ENCODE data around the gene BPIFB1. TPM values are rescaled to one million over a fixed set of nuclear protein-coding genes. Genes with fewer than 3 reads are reported as not detected.

Gene BPIFB1
- polyA plus RNA-seq, 10 donors: not detected

- DNase-seq: peak in 2 of 3 donors; percentile 14 to 22
These were observed 8.9 kb downstream of the BPIFB1 start for GRCh38 chr20:33291830-33292355.

GRCh38 chr20:33296206-33296605 lies 13.2 kb downstream of the BPIFB1 start:
- no peak for DNase-seq

DNA sequence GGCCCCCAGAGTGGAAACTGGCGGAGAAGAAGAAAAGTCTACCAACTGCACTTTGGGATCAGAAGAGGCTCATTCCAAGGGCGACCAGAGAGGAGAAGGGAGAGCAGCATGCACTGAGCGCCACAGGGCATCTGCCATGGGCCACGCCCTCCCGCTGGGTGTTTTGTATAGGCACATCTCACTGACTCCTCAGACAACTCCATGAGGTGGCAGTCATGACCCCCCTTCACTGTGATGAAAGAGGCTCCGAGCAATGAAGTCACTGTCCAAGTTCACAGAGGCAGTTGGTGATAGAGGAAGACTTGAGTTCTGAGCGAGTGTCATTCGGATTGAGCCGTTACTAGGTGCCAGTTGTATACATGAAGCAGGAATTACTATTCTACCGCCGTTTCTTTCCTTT lies 15.4 kb downstream of the BPIFB1 start:
- no peak for DNase-seq

GRCh38 chr20:33299111-33299603 lies 16.1 kb downstream of the BPIFB1 start:
- DNase-seq: peak in 2 of 3 donors; percentile 58 to 65

DNA sequence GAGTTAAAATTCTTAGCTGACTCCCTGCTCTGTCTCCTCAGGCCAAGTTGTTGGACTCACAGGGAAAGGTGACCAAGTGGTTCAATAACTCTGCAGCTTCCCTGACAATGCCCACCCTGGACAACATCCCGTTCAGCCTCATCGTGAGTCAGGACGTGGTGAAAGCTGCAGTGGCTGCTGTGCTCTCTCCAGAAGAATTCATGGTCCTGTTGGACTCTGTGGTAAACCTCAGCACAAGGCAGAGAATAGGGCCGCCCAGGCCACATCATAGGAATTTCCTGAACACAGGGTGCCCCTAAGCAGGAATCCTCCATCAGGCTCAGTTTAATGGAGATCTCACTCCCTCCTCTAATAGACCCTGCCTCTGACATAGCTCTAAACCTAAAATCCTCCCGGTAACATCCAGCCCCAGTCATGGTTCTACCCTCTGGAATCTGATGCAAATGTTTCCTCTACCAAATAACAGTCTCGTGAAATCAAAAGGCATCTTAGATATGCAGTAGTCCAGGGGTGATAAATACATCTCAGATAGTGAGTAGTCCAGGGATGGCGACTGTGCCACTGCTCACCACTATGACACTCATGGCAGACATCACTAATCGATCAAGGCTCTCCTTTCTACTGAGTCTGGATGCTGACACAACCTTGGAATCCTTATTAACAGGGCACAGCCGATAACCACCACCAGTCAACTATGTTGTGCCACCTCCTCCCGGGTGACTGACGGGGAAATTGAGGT lies 18.3 kb downstream of the BPIFB1 start:
- no peak for DNase-seq

DNA sequence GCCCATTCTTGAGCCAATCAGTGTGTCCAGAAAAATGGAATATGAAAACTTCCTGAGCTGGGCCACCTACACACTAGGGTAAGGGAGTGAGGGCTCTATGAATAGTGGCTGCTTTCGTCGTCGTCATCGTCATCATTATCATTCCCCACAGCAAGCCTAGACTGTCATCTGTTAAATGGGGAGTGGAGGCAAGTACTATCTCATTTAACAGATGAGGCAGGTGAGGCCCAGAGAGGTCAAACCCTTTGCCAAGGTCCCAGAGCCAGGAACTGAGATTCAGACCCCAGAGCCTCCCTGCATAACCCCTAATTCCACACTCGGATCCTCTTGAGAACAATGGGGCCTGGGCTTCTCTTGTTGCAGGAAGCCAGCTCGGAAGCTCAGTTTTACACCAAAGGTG lies 20.6 kb downstream of the BPIFB1 start:
- no peak for DNase-seq

- no peak for DNase-seq
These were observed 21.0 kb downstream of the BPIFB1 start for GRCh38 chr20:33304046-33304445.

GRCh38 chr20:33305589-33306057 lies 22.6 kb downstream of the BPIFB1 start:
- DNase-seq: no peak

- DNase-seq: no peak
These were observed 23.2 kb downstream of the BPIFB1 start for GRCh38 chr20:33306228-33306627.

DNA sequence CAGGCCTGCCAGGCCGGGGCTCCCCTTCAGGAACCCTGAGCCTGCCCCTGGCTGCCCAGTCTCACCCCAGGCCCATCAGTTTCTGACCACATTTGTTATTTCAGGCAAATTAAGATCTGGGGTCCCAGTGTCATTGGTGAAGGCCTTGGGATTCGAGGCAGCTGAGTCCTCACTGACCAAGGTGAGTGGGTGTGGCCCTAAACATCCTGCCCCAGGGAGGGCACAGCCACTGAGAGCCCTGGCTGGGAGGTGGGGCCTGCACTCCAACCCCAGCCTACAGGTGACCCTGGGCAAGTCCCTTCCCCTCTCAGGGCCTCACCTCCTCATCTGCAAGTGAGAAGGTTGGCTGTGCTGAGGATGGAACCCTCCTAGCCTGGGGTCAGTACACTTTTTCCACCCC lies 23.8 kb downstream of the BPIFB1 start:
- no peak for DNase-seq

DNA sequence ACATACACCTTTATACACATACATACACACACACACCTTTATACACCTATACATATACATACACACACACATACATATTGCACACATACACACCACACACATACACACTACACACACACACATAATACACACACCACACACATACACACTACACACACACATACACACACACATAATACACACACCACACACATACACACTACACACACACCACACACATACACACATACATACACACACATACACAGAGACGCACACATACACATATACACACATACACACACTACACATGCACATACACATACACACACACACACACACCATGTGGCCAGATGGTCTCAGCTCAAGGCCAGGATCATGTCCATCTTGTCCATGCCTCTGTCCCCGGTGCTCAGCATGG lies 25.7 kb downstream of the BPIFB1 start:
- DNase-seq: no peak

DNA sequence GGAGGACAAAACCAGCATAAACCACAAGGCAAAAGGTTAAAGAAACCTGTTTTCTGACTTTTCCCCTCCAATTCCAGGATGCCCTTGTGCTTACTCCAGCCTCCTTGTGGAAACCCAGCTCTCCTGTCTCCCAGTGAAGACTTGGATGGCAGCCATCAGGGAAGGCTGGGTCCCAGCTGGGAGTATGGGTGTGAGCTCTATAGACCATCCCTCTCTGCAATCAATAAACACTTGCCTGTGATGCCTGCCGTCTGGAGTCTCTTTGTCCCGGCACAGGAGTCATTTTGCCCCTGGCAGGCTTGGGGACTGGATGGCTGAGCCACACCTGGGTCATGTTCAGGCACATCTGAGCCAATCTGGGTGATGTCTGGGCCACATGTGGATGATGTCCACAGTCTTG lies 26.6 kb downstream of the BPIFB1 start:
- DNase-seq: no peak

DNA sequence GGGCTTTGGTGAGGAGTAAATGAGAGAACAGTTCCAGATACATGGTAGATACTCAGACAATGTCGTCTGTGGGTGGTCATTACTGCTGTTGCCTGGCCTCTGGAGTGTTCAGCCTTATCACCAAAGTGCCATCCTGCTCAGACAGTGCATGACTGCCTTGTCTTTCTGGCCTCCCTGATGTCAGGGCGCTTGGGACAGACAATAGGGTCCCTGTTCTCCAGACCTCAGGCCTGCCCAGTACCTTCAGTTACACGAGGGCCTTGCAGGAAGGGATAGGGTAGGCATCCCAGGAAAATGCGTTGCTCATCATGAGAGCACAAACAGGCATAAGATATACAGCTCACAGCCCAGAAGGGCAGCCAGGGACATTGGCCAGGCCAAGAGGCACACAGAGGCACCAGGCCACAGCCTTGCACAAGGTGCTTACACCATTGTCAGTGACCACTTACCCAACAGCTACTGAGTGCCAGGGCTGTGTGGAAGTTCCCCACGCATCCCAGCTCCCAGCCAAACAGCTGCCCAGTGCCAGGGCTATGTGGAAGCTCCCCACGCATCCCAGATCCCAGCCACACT lies 27.4 kb downstream of the BPIFB1 start:
- no peak for DNase-seq

DNA sequence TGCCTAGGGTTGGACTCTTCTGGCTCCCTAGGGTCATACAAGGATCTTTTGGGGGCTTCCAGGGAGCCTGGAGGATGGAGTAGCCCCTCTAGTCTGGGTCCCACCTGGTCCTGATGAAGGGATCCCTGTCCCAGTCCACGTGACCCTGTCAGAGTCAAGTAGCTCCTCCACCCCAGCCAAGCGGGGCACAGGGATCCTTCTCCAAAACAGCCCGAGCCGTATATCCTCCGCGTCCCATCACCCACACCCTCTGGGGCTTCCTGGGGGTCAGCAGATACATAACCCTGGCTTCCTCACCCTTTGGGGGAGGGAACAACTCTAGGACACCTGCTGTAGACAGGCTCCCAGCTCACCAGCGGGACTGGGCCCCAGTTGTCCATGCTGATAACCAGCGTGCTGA lies 28.0 kb downstream of the BPIFB1 start:
- DNase-seq: no peak

- DNase-seq: no peak
These were observed 29.0 kb downstream of the BPIFB1 start for GRCh38 chr20:33311996-33312395.

DNA sequence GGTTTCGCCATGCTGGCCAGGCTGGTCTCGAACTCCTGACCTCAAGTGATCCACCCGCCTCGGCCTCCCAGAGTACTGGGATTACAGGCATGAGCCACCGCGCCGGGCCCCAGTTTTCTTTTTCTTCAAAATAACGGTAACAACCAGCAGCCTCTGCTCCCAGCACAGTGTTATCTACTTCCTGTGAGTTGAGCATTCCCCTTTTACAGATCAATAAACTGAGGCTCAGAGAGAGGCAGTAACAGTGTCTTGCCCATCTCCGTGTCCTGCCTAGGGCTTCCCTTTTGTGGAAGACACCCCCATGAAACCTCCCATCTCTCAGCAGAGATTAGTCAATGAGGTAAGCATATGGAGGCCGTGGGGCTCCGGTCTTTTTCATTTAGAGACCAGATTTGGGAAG lies 29.6 kb downstream of the BPIFB1 start:
- DNase-seq: no peak

GRCh38 chr20:33313686-33314314 lies 30.8 kb downstream of the BPIFB1 start:
- DNase-seq: no peak

DNA sequence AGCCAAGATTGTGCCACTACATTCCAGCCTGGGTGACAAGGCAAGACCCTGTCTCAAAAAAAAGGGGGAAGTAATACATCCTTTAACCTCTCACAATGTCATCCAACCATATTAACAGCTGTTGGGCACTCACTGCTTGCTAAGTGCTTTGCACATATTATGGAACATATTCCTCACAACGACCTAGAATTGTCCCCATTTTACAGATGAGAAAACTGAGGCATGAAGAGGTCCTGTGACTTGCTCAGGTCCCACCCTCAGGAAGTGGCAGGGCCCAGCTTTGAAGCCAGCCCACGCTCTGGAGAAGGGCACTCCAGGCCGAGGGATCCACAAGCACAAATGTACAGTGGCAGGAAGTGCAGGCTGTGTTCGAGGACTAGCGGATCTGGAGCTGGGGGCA lies 33.3 kb downstream of the BPIFB1 start:
- DNase-seq: no peak

DNA sequence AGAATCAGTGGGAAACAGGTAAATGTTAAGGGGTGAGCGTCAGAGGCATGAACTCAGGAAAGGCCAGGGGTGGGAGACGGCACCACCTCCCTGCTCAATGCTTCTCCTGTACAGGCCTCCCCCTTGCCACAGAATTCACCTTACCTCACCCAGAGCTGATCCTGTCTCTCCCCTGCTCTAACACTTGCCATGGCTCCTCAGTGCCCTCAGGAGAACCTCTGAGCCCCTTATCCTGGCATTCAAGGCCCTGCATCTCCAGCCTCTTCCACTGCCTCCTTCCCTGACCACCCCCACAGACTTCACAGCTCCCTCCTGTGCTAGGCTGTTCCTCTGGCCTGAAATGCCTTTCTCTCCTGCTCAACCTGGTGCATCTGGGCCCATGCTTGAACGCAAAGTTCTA lies 33.9 kb downstream of the BPIFB1 start:
- no peak for DNase-seq

- no peak for DNase-seq
These were observed 34.5 kb downstream of the BPIFB1 start for GRCh38 chr20:33317424-33318095.

GRCh38 chr20:33318096-33318429 lies 35.0 kb downstream of the BPIFB1 start:
- no peak for DNase-seq

GRCh38 chr20:33320006-33320405 lies 37.0 kb downstream of the BPIFB1 start:
- DNase-seq: no peak

Measured in muscle of back (tissue), 11 donors.